D341Med (cell line): ENCODE data around the gene GAPDHS.

Experiments used
- DNase-seq: peaks from one replicate; pipeline ENCODE4 v3.0.0; 2012; ENCODE audit warnings: low spot score

Gene GAPDHS

GRCh38 chr19:35540356-35540927, 7.2 kb downstream of the GAPDHS start:
- no peak for DNase-seq

GRCh38 chr19:35542209-35542608, 9.0 kb downstream of the GAPDHS start:
- DNase-seq: no peak

DNA sequence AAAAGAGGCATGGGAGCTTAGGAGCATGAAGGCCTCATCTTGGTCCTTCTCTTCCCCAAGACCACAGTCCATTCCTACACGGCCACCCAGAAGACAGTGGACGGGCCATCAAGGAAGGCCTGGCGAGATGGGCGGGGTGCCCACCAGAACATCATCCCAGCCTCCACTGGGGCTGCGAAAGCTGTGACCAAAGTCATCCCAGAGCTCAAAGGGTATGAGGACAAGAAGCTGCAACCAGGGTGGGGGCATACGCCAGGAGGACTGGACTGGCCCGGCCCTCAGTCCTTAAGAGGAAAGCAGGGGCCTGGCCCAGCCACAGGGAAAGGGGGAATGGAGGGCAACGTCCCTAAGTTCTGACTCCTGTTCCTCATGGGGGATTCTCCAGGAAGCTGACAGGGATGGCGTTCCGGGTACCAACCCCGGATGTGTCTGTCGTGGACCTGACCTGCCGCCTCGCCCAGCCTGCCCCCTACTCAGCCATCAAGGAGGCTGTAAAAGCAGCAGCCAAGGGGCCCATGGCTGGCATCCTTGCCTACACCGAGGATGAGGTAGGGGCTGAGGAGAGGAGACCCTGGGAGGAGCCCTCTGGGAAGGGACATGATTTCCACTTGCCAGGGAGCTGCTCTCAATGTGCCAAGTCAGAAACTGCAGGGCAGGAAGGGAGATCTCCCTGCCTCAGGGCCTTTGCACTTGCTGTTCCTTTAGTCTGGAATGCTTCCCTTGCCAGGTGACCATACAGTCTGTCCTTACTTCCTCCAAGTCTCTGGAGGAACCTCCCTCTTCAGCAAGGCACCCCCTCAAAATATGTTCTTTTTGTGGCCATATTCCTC, 10.2 kb downstream of the GAPDHS start:
- DNase-seq: no peak

GRCh38 chr19:35544110-35544802, 11.0 kb downstream of the GAPDHS start:
- no peak for DNase-seq

GRCh38 chr19:35545001-35545854, 12.0 kb downstream of the GAPDHS start, which contains the start of gene TMEM147:
TSS of gene TMEM147 (plus strand) at chr19:35545626. CDS start at chr19:35545740, 114 bp downstream.
- DNase-seq: peak; percentile 99

GRCh38 chr19:35545855-35546381, 12.7 kb downstream of the GAPDHS start:
- peak; percentile 65 for DNase-seq

GRCh38 chr19:35546532-35546931, 13.3 kb downstream of the GAPDHS start:
- DNase-seq: no peak

- peak; percentile 78 for DNase-seq
Measured at GRCh38 chr19:35549174-35549788, 16.0 kb downstream of the GAPDHS start.

DNA sequence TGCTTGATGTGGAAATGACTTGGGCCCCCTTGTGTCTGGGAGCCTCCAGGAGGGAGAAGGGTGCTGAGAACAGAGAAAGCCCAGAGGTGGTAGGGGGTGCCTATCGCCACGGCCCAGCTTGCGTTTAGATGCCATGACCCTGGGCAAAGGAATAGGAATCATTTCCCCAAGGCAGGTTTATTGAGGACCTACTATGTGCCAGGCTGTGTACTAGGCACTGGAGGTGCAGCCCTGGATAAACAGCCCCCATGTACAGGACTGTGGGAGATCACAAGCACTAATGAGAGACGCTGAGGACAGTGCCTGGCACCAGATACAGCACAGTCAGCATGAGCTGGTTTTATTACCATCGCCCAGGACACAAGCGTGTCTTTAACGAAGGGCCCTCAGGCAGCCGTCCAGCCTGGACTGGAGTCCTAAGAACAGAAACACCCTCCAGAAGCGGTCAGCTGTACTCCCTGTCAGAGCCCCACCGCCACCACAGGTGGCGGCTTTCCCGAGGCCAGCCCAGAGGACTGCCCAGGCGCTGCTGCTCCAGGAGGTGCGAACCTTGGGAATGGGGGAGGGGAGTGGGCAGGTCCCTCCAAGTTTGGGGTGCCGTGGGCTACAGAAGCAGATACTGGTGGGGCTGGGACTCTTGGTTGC, 16.7 kb downstream of the GAPDHS start:
- no peak for DNase-seq

DNA sequence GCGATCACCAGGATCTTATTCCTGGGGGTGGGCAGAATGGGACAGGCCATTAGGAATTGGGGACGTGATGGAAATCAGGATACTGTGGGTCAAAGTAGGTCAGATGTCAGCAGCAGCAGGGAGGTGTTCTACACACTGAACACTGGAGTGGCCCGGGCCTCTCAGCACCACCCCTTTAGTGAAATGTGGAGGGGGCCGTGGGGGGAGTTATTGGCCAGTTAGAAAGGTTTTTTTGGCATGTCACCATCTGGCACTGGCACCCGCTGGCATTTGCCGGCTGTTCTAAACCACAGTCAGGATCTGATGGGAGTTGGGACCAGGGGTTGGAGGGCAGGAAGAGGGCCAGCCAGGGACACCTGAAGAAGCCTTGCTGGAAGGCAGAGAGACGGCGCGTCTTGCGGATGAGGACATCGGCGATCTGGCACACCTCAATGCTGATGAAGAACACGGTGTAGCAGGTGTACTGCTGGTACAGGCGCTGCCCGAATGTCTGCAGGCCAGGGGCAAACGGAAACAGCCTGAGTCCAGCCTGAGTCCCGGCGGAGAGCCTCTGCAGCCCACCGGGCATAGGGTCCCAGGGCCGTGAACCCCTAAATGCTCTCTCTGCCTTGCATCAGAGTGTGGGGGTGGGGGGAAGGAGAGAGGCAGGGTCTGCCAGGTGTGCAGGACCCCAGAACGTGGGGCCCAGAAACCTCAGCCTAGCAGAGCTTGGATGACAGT, 18.0 kb downstream of the GAPDHS start:
- no peak for DNase-seq

- no peak for DNase-seq
Measured at GRCh38 chr19:35552534-35553384, 19.5 kb downstream of the GAPDHS start.

- no peak for DNase-seq
Measured at GRCh38 chr19:35553385-35554000, 20.2 kb downstream of the GAPDHS start.

DNA sequence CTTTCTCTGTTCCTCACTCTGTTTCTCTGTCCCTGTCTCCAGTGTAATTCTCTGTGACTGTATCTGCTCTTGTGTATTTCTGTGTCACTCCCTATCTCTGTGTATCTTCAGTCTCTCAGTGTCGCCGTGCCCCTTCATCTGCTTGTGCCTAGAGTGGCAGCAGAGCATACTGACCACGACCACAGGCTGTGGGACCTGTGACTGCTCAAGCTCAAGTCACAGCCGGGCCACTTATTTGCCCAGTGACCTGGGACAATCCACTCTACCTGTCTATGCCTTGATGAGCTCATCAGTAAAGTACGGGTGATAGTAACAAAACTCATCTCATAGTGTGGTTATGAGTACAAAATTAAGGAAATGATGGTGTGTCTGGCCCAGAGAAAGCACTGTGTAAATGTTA, 20.8 kb downstream of the GAPDHS start:
- DNase-seq: no peak

DNA sequence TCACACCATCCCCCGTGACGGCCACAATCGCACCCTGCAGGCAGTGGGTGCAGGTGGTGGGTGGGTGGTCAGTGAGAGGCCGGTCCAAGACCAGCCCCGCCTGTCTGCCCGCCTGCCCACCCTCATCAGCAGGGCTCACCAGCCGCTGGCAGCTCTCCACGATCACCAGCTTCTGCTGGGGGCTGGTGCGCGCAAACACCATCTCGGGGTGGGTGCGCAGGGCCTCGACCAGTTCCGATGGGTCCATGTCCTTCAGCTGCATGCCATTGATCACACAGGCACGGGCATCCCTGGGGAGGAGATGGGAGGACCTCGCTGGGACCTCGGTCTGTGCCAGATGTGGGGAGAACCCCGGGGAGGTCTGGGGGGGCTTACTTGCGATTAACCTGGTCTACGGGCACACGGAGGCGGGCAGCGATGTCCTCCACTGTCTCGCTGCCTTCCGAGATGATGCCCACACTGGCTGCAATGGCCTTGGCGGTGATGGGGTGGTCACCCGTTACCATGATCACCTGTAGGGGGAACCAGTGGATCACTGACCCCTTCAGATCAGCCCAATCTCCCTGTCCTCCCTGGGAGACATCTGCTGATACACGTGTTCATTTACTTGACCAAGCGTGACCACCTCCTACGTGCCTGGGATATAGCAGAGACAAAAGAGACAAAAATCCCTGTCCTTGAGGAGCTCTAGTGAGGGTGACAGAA, 22.2 kb downstream of the GAPDHS start:
- DNase-seq: no peak

- no peak for DNase-seq
Measured at GRCh38 chr19:35556025-35556590, 22.9 kb downstream of the GAPDHS start.

DNA sequence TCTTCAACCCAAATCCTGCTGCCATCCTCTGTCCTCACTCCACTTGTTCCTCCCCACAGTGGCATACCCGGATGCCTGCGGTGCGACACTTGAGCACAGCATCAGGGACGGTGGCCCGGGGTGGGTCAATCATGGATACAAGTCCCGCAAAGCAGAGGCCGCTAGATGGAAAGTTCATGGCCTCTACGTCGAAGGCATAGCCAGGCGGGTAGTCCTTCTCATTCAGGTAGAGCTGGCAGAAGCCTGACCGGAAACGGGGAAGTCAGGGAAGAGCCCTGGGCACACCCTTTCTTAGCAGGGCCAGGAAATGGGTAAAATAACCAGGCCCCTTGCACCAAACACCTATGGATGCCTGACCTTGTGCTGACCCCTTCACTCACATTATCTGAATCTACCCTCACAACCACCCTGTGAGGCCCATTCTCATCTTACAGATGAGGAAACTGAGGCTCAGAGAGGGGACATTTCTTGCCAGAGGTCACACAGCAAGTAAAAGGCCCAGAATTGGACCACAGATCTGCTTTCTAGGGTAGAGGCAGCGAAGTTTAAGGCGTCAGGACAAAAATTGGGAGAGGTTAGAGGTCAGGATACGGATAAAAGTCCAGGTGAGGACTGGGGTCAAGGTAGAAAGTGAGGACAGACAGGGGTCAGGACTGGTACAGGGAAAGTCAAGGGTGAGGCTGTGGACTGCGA, 23.7 kb downstream of the GAPDHS start:
- no peak for DNase-seq
